ENCODE data around the gene NRARP.
A peak's percentile ranks its signal among the peaks of the same experiment; 100 is the strongest.
"Not testable (repeated sequence)": the region's sequence is repeated elsewhere in the genome, so short reads cannot be mapped to it uniquely, and the experiment has no call there.

The NRARP gene

GRCh38 chr9:137262909-137263285, 39.2 kb downstream of the NRARP start:
- no peak for FAIRE-seq
- DNase-seq (ENCODE audit: low spot score): no peak

GRCh38 chr9:137262173-137262908, 39.7 kb downstream of the NRARP start:
- DNase-seq (ENCODE audit: low spot score): not testable (repeated sequence)
- peak; percentile 18 for FAIRE-seq

- DNase-seq (ENCODE audit: low spot score) (no peak), FAIRE-seq (no peak)
These were observed 45.2 kb downstream of the NRARP start for GRCh38 chr9:137256856-137257255.

GRCh38 chr9:137256362-137256761, 45.7 kb downstream of the NRARP start:
- DNase-seq (ENCODE audit: low spot score) (no peak), FAIRE-seq (no peak)

GRCh38 chr9:137255448-137256114, 46.5 kb downstream of the NRARP start:
- no peak for FAIRE-seq
- peak; percentile 7 for DNase-seq (ENCODE audit: low spot score)

GRCh38 chr9:137254624-137255447, 47.2 kb downstream of the NRARP start, which contains the start of gene NELFB:
Gene NELFB, plus strand, starts transcription at chr9:137255327.
- peak; percentile 82 for DNase-seq (ENCODE audit: low spot score)
- no peak for FAIRE-seq

GRCh38 chr9:137253717-137254623, 48.1 kb downstream of the NRARP start:
- no peak for FAIRE-seq

GRCh38 chr9:137252555-137253506, 49.2 kb downstream of the NRARP start:
- no peak for FAIRE-seq

More at GRCh38 chr9:137253717-137254623, 48.1 kb downstream of the NRARP start:
- peak; percentile 9 for DNase-seq (ENCODE audit: low spot score)

GRCh38 chr9:137251490-137252268, 50.4 kb downstream of the NRARP start:
- DNase-seq (ENCODE audit: low spot score): no peak
- FAIRE-seq: no peak

More at GRCh38 chr9:137252555-137253506, 49.2 kb downstream of the NRARP start:
- no peak for DNase-seq (ENCODE audit: low spot score)

- FAIRE-seq (no peak), DNase-seq (ENCODE audit: low spot score) (no peak)
These were observed 50.9 kb downstream of the NRARP start, which contains the start of gene STPG3 for GRCh38 chr9:137251194-137251461. Gene STPG3, plus strand, starts transcription at chr9:137251286. Its CDS starts 1 bp downstream, at chr9:137251287.

GRCh38 chr9:137250329-137251193, 51.5 kb downstream of the NRARP start:
- DNase-seq (ENCODE audit: low spot score) (no peak), FAIRE-seq (no peak)

Measured in RCC 7860 (cell line).